LHCN-M2 (cell line): ENCODE results near the gene SYF2. TPM values are rescaled to one million over a fixed set of nuclear protein-coding genes. Genes with fewer than 3 reads are reported as not detected.
"Not testable (repeated sequence)": the region's sequence is repeated elsewhere in the genome, so short reads cannot be mapped to it uniquely, and the experiment has no call there.

ENCODE experiments used
- DNase-seq: peaks from one replicate; pipeline ENCODE4 v3.0.0-alpha.2; 2012; ENCODE audit warnings: low read depth
- total RNA-seq: library from RNA; depleted of rRNA; stranded (reverse); fragments of >200 nt; gene quantifications from 2 replicates; pipeline ENCODE4 v1.2.3, GENCODE V29; 2014

Gene SYF2
- total RNA-seq, 1 experiment from 2014 or later, result 52.6 TPM

DNA sequence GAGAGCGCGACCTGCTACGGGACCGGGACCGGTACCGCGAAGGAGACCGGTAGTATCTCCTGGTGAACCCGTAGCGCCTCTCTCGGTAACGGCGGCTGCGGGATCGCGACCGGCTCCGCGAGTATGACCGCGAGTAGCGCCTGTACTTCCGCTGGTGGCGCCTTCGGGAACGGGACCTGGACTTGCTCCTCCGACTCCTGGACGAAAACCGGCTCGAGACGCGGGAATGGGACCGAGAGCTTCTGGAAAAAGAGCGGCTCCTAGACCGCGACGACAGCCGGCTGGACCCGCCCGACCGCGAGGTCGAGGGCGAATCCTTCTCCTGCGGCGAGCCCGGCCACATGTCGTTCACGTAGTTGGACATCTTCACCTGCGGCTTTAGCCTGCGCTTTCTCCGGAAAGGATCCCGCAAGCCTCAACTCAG, 14.3 kb upstream of the SYF2 start:
- DNase-seq, result no peak

DNA sequence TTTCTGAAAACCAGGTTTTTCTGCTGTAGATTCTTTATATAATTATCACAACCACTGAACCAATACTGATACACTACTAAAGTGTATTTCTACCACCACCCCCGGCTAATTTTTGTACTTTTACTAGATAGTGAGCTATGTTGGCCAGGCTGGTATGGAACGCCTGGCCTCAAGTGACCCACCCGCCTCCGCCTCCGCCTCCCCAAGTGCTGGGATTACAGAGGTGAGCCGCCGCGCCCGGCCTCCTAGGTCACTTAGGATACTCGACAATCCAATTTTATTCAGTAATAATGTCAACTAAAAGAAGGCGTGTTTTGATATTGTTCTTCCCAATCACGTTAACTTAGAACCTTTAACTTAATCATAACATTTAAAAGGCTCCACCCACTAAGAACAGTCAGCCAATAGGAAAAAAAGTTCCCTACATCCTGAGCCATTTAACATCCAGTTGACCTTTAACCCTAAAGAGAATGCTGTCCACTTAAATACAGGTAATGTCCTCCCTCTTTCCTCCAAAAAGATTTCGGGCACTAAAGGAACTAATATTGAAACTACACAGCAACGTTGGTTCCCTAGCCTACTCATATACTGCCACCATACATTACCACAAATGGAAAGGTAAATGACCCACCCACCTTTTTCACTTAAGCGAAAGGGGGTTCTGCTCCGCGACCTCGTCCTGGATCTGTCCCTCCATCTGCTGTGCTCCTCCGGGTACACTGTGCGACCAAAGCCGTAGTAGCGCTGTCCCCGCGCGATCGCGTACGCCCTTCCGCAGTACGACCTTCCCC, 13.7 kb upstream of the SYF2 start:
- DNase-seq, result peak; percentile 44

DNA sequence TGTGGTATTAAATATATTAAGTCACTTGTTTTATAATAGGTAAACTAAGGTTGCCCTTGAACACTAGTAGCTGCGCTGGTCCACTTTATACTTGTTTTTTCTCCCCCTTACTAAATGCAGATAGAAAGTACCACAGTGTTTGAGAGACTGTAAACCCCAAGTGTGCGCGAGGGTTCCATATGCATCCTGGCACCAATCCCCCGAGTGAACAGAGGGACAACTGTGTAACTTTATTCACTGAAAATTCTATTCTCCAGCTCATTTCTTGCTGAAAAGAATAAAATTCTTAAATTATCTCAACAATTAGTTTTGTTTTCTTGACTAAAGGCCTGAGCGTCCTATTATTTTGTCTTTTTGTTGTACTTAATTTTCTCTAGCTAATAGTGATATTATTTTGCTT, 13.1 kb upstream of the SYF2 start:
- no peak for DNase-seq

DNA sequence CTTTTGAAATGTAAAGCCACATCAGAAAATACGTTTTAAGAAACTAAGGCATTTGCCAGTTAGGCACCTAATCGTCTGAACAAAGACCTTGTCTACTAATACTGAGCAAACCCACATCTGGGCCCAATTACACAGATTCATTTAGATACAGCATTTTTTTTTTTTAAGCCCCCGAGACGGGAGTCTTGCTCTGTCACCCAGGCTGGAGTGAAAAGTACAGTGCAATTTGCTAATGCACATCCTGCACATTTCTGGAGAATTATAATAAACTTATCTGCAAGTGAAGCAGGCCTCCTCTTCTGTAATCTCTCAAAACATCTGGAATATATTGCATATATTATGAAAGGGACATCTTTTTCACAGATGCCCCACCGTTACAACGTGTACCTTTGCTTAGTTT, 11.6 kb upstream of the SYF2 start:
- DNase-seq, result no peak

DNA sequence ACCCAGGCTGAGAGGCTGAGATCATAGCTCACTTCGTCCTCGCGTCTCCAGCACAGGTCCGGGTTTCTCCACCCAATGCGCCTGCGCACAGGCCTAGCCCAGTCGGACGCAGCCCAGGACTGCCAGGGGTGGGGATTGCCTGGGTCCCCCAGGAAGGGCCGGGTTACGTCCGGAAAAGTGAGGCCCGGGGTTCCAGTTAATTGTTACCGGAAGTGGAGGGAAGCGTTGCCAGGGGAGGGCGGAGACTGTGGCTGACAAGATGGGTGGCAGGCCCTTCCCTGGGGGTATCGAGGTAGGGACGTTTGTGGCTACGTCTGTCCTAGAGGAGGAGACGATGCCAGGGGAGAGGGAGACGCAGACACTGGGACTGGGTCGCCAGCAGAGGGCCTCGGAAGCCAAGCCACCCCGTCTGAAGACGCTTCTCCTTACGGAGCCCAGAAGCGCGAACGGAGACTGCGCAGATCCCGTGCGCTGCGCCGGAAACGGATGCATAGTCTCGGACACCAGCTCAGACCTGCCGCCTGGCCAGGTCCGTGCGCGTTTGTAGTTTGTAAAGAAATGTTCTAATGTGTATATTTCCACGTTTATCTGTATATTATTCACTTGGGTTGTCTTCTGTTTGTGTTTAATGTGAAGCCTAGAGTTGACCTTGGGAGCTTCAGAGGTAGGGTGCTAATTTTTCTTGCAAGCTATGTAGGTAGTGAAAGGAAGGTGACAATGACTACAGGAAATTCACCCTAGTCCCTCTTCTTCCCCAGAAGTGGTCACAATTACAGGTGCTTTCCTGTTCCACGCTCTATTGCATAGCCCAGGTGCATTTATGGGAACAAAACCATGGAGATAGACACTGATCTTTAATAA, 7.6 kb upstream of the SYF2 start:
- peak; percentile 90 for DNase-seq

DNA sequence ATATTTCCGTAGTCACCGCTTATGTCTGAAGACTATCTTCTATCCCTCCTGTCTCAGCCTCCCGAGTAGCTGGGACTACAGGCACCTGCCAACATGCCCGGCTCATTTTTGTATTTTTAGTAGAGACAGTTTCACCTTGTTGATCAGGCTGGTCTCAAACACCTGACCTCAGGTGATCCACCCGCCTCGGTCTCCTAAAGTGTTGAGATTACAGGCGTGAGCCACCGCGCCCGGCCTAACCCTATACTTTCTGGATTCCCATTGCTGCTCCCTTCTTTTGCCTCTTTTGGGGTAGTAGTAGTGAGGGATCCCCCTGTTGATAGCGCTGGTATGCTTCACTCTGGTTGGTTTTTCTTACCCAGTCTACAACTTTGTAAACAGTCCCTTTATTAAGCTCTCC, 5.7 kb upstream of the SYF2 start:
- DNase-seq, result no peak

DNA sequence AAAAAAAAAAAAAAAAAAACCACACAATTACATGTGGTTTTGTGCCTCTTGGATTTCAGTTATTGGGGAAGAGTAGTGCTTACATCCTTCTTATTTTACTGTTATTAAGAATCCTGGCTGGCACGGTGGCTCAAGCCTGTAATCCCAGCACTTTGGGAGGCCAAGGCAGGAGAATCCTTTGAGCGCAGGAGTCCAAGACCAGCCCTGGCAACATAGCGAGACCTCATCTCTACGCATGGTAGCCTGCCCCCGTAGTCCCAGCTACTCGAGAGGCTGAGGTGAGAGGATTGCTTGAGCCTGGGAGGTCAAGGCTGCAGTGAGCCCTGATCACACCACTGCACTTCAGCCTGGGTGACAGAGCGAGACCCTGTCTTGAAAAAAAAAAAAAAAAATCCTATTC, 4.0 kb upstream of the SYF2 start:
- not testable (repeated sequence) for DNase-seq

DNA sequence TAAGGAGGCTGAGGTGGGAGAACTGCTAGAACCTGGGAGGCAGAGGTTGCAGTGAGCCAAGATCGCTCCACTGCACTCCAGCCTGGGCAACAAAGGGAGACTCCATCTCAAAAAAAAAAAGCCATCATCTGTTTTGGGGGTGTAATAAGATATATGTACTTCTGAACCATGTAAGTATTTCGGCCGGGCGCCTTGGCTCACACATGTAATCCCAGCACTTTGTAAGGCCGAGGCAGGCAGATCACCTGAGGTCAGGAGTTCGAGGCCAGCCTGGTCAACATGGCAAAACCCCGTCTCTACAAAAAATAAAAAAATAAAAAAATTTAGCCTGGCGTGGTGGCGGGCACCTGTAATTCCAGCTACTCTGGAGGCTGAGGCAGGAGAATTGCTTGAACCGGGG, 3.1 kb upstream of the SYF2 start:
- DNase-seq, result not testable (repeated sequence)

DNA sequence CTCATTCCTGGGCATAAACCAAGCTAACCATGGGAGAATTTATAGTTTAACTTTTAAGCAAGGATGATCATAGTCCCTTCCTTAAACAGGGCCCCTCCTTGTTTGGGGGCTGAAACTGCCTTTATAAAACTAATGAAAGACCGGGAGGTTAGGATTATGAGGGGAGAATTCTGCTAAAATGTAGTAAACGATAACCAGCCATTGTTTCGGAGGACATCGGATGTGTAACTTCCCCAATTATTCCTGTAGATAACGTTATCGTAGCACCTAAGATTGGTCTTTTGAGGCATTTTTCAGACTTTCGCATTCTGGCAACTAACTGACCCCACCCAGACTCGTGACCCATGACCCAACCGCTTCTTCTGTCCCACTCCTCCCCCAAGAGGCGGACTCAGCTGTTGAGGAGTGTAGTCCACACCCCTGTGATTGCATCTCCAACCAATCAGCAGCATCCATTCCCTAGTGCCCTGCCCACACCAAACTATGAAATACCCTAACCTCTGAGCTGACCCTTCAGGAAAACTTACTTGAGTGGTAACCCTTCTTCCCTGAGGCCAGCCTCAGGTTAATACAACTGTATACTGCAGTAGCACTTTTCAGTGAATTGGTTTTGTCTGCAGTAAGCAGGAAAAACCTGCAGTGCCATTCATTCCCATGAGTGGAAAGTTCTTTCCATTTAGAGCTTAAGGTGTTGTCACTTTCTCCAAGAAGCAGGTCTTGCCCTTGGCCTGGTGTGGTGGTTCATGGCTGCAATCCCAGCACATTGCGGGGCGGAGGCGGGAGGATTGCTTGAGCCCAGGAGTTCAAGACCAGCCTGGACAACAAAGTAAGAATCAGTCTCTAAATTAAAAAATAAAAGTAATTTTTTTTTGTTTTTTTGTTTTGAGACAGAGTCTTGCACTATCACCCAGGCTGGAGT, 823 bp upstream of the SYF2 start:
- DNase-seq, result peak; percentile 93

DNA sequence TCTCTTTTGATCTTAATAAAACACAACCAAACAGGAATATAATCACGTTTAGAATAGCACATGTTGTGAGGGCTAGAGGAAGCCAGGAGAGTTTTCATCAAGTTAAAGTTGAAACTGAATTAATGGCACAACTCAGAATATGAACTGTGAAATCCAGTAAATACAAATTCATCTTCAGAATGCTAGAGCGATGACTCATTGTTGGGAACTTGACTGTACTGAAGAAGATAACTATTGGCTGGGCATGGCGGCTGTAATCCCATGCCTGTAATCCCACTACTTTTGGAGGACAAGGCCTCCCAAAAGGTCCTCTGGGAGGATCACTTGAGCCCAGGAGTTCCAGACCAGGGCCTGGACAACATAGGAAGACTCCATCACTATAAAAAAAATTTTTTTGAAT, 8.8 kb downstream of the SYF2 start:
- DNase-seq, result peak; percentile 45

DNA sequence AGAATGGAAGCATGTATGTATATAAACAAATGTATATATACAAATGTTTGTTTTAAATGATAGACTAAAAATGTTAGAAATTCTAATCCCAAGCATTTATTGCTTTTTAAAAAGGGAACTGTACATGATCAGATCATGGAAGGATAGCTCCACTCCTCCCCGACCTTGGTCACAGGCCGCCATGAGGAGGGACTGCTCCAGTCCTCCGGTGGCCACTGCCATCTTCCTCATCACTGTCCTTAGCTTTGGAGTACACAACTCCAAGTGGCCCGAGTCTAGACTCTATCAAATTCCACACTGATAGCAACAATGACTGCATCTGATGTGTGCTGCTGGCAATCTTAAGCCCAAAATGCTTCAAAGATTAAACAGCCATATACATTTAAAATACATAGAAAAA, 9.7 kb downstream of the SYF2 start:
- no peak for DNase-seq

DNA sequence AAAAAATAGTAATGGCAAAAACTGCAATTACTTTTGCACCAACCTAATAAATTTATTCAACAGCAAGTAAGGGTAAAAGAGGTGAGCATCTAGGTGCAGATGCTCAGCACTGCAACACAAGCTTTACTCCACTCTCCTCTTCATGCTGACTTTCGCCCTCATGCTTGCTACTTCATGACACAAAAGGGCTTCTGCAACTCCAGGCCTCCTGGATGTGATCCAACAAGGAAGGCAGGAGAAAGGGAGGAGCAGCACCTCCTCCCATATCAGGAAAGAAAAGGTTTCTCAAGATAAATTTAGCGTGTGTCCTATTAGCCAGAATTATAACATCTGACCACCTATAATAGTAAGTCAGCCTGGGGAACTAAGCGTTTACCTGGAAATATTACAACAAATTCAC, 11.6 kb downstream of the SYF2 start:
- DNase-seq, result no peak

DNA sequence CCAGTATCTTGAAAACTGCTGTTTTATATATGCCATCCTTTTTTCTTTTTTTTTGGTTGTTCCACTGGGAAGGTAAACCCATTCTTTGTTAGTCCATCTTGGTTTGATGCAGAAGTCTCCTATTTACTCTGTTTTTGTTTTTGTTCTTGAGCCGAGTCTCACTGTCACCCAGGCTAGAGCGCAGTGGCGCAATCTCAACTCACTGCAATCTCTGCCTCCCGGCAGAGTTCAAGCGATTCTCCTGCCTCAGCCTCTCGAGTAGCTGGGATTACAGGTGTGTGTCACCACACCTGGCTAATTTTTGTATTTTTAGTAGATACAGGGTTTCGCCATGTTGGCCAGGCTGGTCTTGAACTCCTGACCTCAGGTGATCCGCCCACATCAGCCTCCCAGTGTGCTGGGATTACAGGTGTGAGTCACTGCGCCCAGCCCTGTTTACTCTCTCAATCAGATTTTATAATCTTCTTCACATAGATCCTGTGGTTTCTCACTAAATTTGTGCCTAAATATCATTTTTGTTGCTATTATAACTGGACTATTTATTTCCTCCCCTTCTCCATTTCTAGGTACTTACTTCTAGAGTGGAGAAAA, 12.5 kb downstream of the SYF2 start:
- no peak for DNase-seq

DNA sequence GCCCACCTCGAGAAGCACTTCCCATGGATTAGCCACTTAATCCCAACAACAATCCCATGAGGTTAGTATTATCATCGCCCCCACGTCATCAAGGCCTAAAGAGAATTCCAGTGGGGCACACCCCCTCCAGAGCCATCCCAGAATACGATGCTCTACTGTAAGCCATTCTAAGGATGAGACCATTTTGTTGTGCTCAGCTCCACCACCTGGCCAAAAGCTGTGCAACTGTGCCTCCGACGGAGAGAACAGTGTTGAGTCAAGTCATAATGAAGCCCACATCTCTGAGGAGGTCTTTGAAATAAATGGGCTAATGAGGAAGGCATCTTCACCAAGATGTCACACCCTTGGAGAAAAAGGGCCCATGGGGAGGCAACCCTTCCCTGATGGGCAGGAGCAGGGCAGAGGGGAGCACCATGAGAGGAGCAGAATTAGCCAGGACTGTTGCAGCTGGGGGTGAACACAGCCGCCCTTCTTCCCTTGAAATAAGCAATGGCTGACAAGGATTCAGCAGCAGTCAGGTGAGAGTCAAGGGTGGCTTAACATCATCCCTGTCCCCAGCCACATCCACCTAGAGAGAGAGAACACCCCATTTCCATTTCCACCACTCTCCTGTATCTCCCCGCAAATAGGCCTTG, 14.6 kb downstream of the SYF2 start:
- no peak for DNase-seq

DNA sequence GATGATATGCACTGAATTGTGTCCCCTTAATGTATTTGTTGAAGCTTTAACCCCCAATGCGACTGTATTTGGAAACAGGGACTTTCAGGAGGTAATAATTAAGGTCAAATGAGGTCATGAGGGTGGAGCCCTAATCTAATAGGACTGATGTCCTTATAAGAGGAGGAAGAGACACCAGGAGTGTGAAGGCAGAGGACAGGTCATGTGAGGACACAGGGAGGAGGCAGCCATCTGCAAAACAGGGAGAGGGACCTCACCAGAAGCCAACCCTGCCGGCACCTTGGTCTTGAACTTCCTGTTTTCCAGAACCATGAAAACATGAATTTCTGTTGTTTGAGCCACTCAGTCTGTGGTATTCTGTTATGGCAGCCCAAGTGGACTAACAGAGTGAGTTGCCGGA, 15.3 kb downstream of the SYF2 start:
- DNase-seq, result no peak

DNA sequence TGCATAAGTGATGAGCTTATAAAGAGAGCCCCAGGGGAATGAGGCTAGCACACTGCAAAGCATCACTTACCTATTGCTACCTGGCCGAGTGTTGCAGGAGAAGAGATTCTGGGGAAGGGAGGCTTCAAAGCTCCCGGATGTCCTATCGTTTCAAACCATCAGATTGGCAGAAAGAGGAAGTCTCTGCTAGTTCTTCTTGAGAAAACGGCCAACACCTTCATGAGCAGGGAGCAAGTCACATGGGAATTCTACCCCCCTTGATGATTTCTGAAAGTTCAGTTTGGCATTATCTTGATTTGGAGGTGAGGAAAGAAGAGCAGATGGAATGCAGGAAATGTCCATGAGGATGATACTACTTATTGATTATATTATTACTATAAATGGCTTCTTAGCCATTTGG, 16.2 kb downstream of the SYF2 start:
- DNase-seq, result no peak

DNA sequence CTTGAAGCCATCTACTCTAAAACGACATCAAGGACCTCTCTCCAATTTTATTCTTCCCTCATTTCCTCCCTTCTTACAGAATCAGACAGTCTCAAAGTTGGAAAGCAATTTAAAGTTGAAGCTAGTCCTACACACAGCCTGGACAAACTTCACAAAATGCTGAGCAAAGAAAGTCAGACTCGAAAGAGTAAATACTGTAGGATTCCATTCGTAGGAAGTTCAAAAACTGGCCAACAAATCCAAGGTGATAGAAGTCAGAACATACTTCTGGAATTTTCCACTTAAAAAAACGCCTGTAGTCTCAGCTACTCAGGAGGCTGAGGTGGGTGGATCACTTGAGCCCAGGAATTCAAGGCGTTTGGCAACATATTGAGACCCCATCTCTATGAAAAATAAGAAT, 19.6 kb downstream of the SYF2 start:
- no peak for DNase-seq

DNA sequence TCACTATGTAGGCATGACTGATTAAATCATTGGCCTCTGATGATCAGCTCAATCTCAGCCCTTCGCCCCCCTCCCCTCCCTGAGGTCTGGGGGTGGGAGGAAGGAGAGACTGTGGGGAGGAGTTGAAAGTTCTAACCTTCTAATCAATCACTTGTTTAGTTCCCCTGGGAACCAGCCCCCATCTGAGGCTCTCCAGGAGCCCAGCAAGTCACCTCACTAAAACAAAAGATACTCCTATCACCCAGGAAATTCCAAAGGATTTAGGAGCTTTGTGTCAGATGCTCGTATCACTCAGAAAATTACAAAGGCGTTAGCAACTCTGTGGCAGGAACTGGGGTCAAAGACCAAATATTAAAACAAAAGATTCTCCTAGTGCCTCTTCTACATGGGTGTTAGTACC, 21.6 kb downstream of the SYF2 start:
- peak; percentile 8 for DNase-seq

DNA sequence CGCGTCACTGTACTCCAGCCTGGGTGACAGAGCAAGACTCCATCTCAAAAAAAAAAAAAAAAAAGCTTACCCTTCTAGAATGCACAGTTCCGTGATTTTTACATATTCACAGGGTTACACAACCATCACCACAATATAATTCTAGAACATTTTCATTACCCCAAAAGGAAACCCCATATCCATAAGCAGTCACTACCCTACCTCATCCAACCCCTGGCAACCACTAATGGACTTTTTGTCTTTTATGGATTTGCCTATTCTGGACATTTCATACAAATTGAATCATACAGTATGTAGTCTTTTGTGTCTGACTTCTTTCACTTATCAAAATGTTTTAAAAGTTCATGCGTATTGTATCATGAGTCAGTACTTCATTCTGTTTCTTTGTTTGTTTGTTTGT, 22.8 kb downstream of the SYF2 start:
- no peak for DNase-seq

DNA sequence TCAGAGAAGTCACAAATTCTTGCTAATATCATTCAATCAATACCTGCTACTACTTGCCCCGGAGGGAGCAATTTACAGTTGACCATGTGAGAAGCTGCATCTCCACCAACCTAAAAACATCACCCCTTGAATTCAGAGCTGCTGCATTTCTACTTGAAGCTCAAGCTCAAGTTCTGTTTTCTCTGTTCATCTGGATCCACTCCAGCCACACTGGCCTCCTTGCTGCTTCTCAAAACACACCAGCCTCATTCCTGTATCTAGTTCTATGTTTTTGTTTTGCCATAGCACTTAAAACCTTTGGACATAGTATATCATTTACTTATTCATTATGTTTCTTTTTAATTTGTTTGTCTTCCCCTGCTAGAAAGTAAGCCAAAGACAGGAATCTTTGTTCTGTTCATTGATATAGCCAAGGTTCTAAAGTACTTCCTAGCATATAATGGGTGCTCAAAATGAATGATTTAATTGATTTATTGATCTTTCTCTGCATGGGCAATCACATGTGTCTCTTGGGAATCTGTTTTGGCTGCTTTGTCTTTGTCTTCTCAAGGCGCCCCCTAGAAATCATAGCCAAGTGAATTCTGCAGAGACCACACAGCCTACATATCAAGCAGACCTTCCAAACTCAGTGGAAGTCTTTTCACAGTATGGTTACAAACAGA, 23.6 kb downstream of the SYF2 start:
- no peak for DNase-seq
